Astrocyte of the spinal cord (primary cell): ENCODE results near the gene SIN3A.
A peak's percentile ranks its signal among the peaks of the same experiment; 100 is the strongest.

Experiments used
- DNase-seq: peaks from one replicate; pipeline ENCODE4 v3.0.0; 2011; ENCODE audit warnings: low read depth, low spot score
- H3K4me3 ChIP-seq: 2 replicates; pipeline ENCODE4 v1.5.1; 2011; ENCODE audit warnings: low read depth, mild to moderate bottlenecking, low read length, moderate library complexity
- CTCF ChIP-seq: IDR thresholded peaks from 2 replicates; pipeline ENCODE4 v1.5.1; 2012; ENCODE audit warnings: low read depth, mild to moderate bottlenecking, low read length, inconsistent platforms
- in situ Hi-C: cut with HindIII; loops from 2 replicates; pipeline ENCODE4 v1.10.0; 2017; ENCODE audit warnings: low sequenced_read_pairs

SIN3A gene

GRCh38 chr15:75380773-75381172 lies 70.7 kb downstream of the SIN3A start:
- in situ Hi-C loops: no loop called here
- no peak for TF ChIP-seq CTCF
- no peak overlapping the region for H3K4me3 ChIP-seq
- no peak for DNase-seq

- no peak for DNase-seq
- no peak overlapping the region for H3K4me3 ChIP-seq
- in situ Hi-C loops: no loop called here
- TF ChIP-seq CTCF: no peak
Measured at GRCh38 chr15:75371901-75372688, 79.4 kb downstream of the SIN3A start.

GRCh38 chr15:75371486-75371885 lies 80.0 kb downstream of the SIN3A start:
- in situ Hi-C loops: no loop called here
- H3K4me3 ChIP-seq: no peak overlapping the region
- TF ChIP-seq CTCF: no peak
- no peak for DNase-seq

GRCh38 chr15:75369897-75370581 lies 81.5 kb downstream of the SIN3A start:
- in situ Hi-C loops: no loop called here
- no peak overlapping the region for H3K4me3 ChIP-seq

DNA sequence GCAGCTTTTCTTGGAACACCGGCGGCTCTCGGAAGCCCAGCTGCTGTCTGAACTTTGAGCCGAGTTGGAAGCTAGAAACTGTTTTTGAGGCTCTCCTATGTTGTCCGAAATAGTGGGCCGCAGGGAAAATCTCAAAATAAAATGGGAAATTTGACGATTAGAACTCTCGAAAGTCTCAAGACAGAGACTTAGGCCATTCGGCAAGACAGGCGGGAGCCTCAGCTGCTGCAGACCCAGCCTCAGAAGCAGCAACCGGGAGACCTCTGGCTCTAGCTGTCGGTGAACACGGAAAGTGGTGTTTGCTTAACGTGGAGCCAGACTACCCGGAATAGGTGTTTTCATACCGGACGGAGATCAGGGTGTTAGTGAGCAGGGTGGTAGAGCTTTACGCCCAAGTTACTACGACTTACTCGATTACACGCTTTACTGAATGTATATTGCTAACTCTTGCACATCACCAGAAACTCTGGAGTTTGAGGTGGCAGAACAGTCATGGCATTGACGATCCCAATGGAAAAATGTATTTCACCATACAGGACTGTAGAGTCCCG lies 82.7 kb downstream of the SIN3A start:
- peak overlapping the region; percentile 79 for H3K4me3 ChIP-seq
- no peak for TF ChIP-seq CTCF
- DNase-seq: no peak

More at GRCh38 chr15:75369897-75370581, 81.5 kb downstream of the SIN3A start:
- TF ChIP-seq CTCF: no peak
- DNase-seq: no peak

DNA sequence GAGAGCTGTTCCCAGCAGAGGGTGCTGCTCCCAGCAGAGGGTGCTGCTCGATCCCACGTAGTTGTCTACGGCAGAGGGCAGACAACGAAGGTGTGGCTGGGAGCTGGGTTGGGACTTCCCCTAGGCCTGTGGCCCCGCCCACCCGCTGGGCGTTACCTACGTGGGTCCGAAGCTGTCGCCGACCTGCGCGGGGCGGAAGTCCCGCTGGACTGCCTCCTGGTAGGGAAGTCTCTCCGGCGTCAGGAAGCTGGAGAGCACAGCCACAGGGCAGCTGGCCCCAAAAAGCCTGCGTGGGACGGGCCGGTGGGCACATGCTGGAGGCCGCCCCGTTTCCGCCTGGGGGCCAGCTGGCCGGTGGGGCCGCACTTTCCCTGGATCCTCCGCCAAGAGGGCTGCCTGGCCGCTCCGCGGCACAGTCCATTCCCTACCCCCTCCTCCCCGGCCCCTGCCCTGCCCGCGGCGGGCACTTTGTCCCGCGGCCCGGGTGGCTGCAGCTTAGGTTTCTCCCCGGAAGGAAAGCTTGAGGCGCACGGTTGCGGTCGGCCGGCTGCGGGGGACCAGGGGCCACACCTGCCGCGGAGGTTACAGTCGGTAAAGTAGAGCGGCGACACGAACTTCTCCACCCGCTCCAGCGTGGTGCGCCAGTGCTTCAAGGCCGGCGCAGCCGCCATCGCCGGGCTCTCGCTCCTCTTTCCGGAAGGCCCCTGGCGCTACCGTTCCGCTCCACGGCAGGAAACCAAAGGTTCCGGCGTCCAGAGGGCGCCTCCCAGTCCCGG lies 83.4 kb downstream of the SIN3A start, which contains the start of gene MAN2C1:
MAN2C1 (minus strand) TSS at position 695 of the 776 bp plus-strand sequence; CDS start at position 671, 24 bp downstream.
- peak within 1 kb of the TSS; percentile 79 for H3K4me3 ChIP-seq
- peak; percentile 96 for DNase-seq
- in situ Hi-C loops: no loop called here
- peak; percentile 91 for TF ChIP-seq CTCF

More for the DNA sequence above, 82.7 kb downstream of the SIN3A start:
- in situ Hi-C loops: no loop called here
